ENCODE data around the gene TNS3. TPM values are rescaled to one million over a fixed set of nuclear protein-coding genes. Genes with fewer than 3 reads are reported as not detected.
A peak's percentile ranks its signal among the peaks of the same experiment; 100 is the strongest.

TNS3 gene
- total and polyA plus RNA-seq, 5 donors from 2014 or later = 1.4 TPM; not detected in 4

- H3K36me3 ChIP-seq (ENCODE audit: control insufficient read depth, insufficient read depth, low read length) = no peaks in the 10 kb centered on the region
- no peak overlapping the region for H3K27ac Mint-ChIP-seq
- no peak overlapping the region for H3K4me3 Mint-ChIP-seq
These were observed 123.9 kb downstream of the TNS3 start for GRCh38 chr7:47458057-47458456.

GRCh38 chr7:47456210-47456955, 125.5 kb downstream of the TNS3 start:
- Mint-ChIP-seq H3K4me1 (no peaks in the 10 kb centered on the region), H3K9me3 (peaks cover 0 to 2% (median 0%) of the 10 kb centered on the region in 7 donors), H3K27me3 (no peaks in the 10 kb centered on the region), H3K36me3 (no peaks in the 10 kb centered on the region), H3K27ac (no peak overlapping the region), H3K4me3 (no peak overlapping the region)
- ATAC-seq (ENCODE audit: low read depth in 2 of 2) = no peak
- no peaks in the 10 kb centered on the region for H3K27me3 ChIP-seq (ENCODE audit: control insufficient read depth, insufficient read depth, low read length)
- no peaks in the 10 kb centered on the region for H3K9me3 ChIP-seq (ENCODE audit: control insufficient read depth in 2 of 2, low read length in 2 of 2)
- H3K36me3 ChIP-seq (ENCODE audit: control insufficient read depth, insufficient read depth, low read length) = no peaks in the 10 kb centered on the region
- H3K4me3 ChIP-seq (ENCODE audit: low read depth, low read length) = no peak overlapping the region
- DNase-seq = no peak
- H3K4me1 ChIP-seq (ENCODE audit: control insufficient read depth, insufficient read depth, low read length, poor library complexity, severe bottlenecking) = no peaks in the 10 kb centered on the region
- H3K27ac ChIP-seq (ENCODE audit: insufficient read depth, low read length, poor library complexity, severe bottlenecking) = no peak overlapping the region

More at GRCh38 chr7:47458057-47458456, 123.9 kb downstream of the TNS3 start:
- no peaks in the 10 kb centered on the region for H3K4me1 ChIP-seq (ENCODE audit: control insufficient read depth, insufficient read depth, low read length, poor library complexity, severe bottlenecking)
- H3K4me3 ChIP-seq (ENCODE audit: low read depth, low read length) = no peak overlapping the region
- no peak overlapping the region for H3K27ac ChIP-seq (ENCODE audit: insufficient read depth, low read length, poor library complexity, severe bottlenecking)
- Mint-ChIP-seq H3K9me3 (peaks cover 0 to 2% (median 0%) of the 10 kb centered on the region in 7 donors), H3K27me3 (no peaks in the 10 kb centered on the region), H3K36me3 (no peaks in the 10 kb centered on the region), H3K4me1 (no peaks in the 10 kb centered on the region)
- DNase-seq (no peak), ATAC-seq (ENCODE audit: low read depth in 2 of 2) (no peak)
- no peaks in the 10 kb centered on the region for H3K9me3 ChIP-seq (ENCODE audit: control insufficient read depth in 2 of 2, low read length in 2 of 2)
- no peaks in the 10 kb centered on the region for H3K27me3 ChIP-seq (ENCODE audit: control insufficient read depth, insufficient read depth, low read length)

DNA sequence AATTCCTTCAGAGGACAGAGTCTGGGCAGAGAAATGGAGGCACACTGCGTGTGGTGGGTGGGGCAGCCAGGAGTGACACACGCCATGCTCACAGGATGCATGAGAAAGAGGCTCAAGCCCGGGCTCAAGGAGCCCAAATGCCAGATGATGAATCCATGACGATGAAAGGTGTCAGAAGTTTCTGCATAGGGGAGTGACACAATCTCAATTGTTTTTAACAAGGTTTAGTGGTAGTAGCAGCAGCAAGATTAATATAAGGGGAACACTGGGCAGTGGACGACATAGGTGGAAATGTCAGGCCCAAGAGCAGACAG, 126.1 kb downstream of the TNS3 start:
- no peaks in the 10 kb centered on the region for H3K36me3 Mint-ChIP-seq
- no peak for ATAC-seq (ENCODE audit: low read depth in 2 of 2)
- no peak for DNase-seq
- Histone ChIP-seq H3K4me3 (ENCODE audit: low read depth, low read length) (no peak overlapping the region), H3K4me1 (ENCODE audit: control insufficient read depth, insufficient read depth, low read length, poor library complexity, severe bottlenecking) (no peaks in the 10 kb centered on the region), H3K27ac (ENCODE audit: insufficient read depth, low read length, poor library complexity, severe bottlenecking) (no peak overlapping the region), H3K9me3 (ENCODE audit: control insufficient read depth in 2 of 2, low read length in 2 of 2) (no peaks in the 10 kb centered on the region), H3K36me3 (ENCODE audit: control insufficient read depth, insufficient read depth, low read length) (no peaks in the 10 kb centered on the region), H3K27me3 (ENCODE audit: control insufficient read depth, insufficient read depth, low read length) (no peaks in the 10 kb centered on the region)
- H3K9me3 Mint-ChIP-seq = peaks cover 0 to 2% (median 0%) of the 10 kb centered on the region in 7 donors
- H3K27me3 Mint-ChIP-seq = no peaks in the 10 kb centered on the region
- no peak overlapping the region for H3K27ac Mint-ChIP-seq
- no peaks in the 10 kb centered on the region for H3K4me1 Mint-ChIP-seq
- H3K4me3 Mint-ChIP-seq = no peak overlapping the region

GRCh38 chr7:47454974-47455871, 126.7 kb downstream of the TNS3 start:
- Histone ChIP-seq H3K27ac (ENCODE audit: insufficient read depth, low read length, poor library complexity, severe bottlenecking) (no peak overlapping the region), H3K4me3 (ENCODE audit: low read depth, low read length) (no peak overlapping the region), H3K9me3 (ENCODE audit: control insufficient read depth in 2 of 2, low read length in 2 of 2) (no peaks in the 10 kb centered on the region), H3K36me3 (ENCODE audit: control insufficient read depth, insufficient read depth, low read length) (no peaks in the 10 kb centered on the region), H3K4me1 (ENCODE audit: control insufficient read depth, insufficient read depth, low read length, poor library complexity, severe bottlenecking) (no peaks in the 10 kb centered on the region), H3K27me3 (ENCODE audit: control insufficient read depth, insufficient read depth, low read length) (no peaks in the 10 kb centered on the region)
- Mint-ChIP-seq H3K4me1 (no peaks in the 10 kb centered on the region), H3K36me3 (no peaks in the 10 kb centered on the region), H3K4me3 (no peak overlapping the region), H3K27me3 (no peaks in the 10 kb centered on the region), H3K27ac (no peak overlapping the region), H3K9me3 (peaks cover 0 to 2% (median 0%) of the 10 kb centered on the region in 7 donors)
- no peak for ATAC-seq (ENCODE audit: low read depth in 2 of 2)
- no peak for DNase-seq

- Histone ChIP-seq H3K4me3 (ENCODE audit: low read depth, low read length) (no peak overlapping the region), H3K4me1 (ENCODE audit: control insufficient read depth, insufficient read depth, low read length, poor library complexity, severe bottlenecking) (no peaks in the 10 kb centered on the region), H3K27me3 (ENCODE audit: control insufficient read depth, insufficient read depth, low read length) (no peaks in the 10 kb centered on the region), H3K36me3 (ENCODE audit: control insufficient read depth, insufficient read depth, low read length) (no peaks in the 10 kb centered on the region), H3K27ac (ENCODE audit: insufficient read depth, low read length, poor library complexity, severe bottlenecking) (no peak overlapping the region), H3K9me3 (ENCODE audit: control insufficient read depth in 2 of 2, low read length in 2 of 2) (no peaks in the 10 kb centered on the region)
- H3K27ac Mint-ChIP-seq = no peak overlapping the region
- H3K4me3 Mint-ChIP-seq = no peak overlapping the region
- H3K4me1 Mint-ChIP-seq = no peaks in the 10 kb centered on the region
- no peaks in the 10 kb centered on the region for H3K36me3 Mint-ChIP-seq
- ATAC-seq (ENCODE audit: low read depth in 2 of 2) = no peak
- no peaks in the 10 kb centered on the region for H3K27me3 Mint-ChIP-seq
- no peak for DNase-seq
- peaks cover 0 to 2% (median 0%) of the 10 kb centered on the region in 7 donors for H3K9me3 Mint-ChIP-seq
These were observed 127.6 kb downstream of the TNS3 start for GRCh38 chr7:47454069-47454973.

- ATAC-seq (ENCODE audit: low read depth in 2 of 2) (peak in 1 of 2 donors; percentile 25), DNase-seq (no peak)
These were observed 128.5 kb downstream of the TNS3 start for GRCh38 chr7:47453093-47454061.

More at GRCh38 chr7:47453093-47454061, 128.5 kb downstream of the TNS3 start:
- Mint-ChIP-seq H3K36me3 (no peaks in the 10 kb centered on the region), H3K27ac (peak overlapping the region in 1 of 3 donors; percentile 48), H3K4me1 (no peaks in the 10 kb centered on the region), H3K9me3 (peaks cover 0 to 2% (median 0%) of the 10 kb centered on the region in 7 donors), H3K27me3 (no peaks in the 10 kb centered on the region), H3K4me3 (no peak overlapping the region)
- Histone ChIP-seq H3K36me3 (ENCODE audit: control insufficient read depth, insufficient read depth, low read length) (no peaks in the 10 kb centered on the region), H3K27ac (ENCODE audit: insufficient read depth, low read length, poor library complexity, severe bottlenecking) (no peak overlapping the region), H3K9me3 (ENCODE audit: control insufficient read depth in 2 of 2, low read length in 2 of 2) (no peaks in the 10 kb centered on the region), H3K27me3 (ENCODE audit: control insufficient read depth, insufficient read depth, low read length) (no peaks in the 10 kb centered on the region), H3K4me1 (ENCODE audit: control insufficient read depth, insufficient read depth, low read length, poor library complexity, severe bottlenecking) (no peaks in the 10 kb centered on the region), H3K4me3 (ENCODE audit: low read depth, low read length) (no peak overlapping the region)

Data from CD4-positive, CD25-positive, alpha-beta regulatory T cell (primary cell).